Natural killer cell (primary cell): ENCODE measurements around the gene USP3. TPM values are rescaled to one million over a fixed set of nuclear protein-coding genes. Genes with fewer than 3 reads are reported as not detected.

ENCODE experiments used
- ATAC-seq, 3 donors: fragments of 150-1000 bp in 2 of 3; fragments of 200-7000 bp in 1 of 3; cut with Tn5 transposase; 1 replicate in 1 of 3; 2 replicates in 2 of 3; pipeline ENCODE4 v1.10.0; 2021; ENCODE audit warnings: mild to moderate bottlenecking in 2 of 3, moderate library complexity in 2 of 3
- DNase-seq, 2 donors: peaks; one replicate each; pipeline versions ENCODE4 v3.0.0 to v3.0.0-alpha.2; 2013 to 2021; ENCODE audit warnings: mixed read lengths in 1 of 2
- H3K27ac ChIP-seq: one replicate; pipeline ENCODE4 v1.5.1; 2013; ENCODE audit warnings: mild to moderate bottlenecking, low read length
- H3K27me3 ChIP-seq: one replicate; pipeline ENCODE4 v1.6.1; 2013; ENCODE audit warnings: low read length; ENCODE audit not compliant: control insufficient read depth, insufficient read depth
- H3K36me3 ChIP-seq: one replicate; pipeline ENCODE4 v1.6.1; 2013; ENCODE audit warnings: low read length; ENCODE audit not compliant: control insufficient read depth, insufficient read depth
- H3K4me1 ChIP-seq: one replicate; pipeline ENCODE4 v1.6.1; 2013; ENCODE audit warnings: low read length; ENCODE audit not compliant: control insufficient read depth, insufficient read depth
- H3K4me3 ChIP-seq: one replicate; pipeline ENCODE4 v1.5.1; 2013; ENCODE audit warnings: low read length
- H3K9me3 ChIP-seq: one replicate; pipeline ENCODE4 v1.6.1; 2013; ENCODE audit warnings: low read length; ENCODE audit not compliant: control insufficient read depth, insufficient read depth
- H3K27ac Mint-ChIP-seq, 2 donors: one replicate each; pipeline ENCODE4 v1.8.0; 2022; ENCODE audit warnings: mild to moderate bottlenecking in 2 of 2, mixed read lengths in 2 of 2, moderate library complexity in 1 of 2
- H3K27me3 Mint-ChIP-seq, 2 donors: one replicate each; pipeline ENCODE4 v1.8.0; 2022; ENCODE audit warnings: low read depth in 2 of 2, mixed read lengths in 2 of 2
- H3K36me3 Mint-ChIP-seq: one replicate; pipeline ENCODE4 v1.8.0; 2022; ENCODE audit warnings: mixed read lengths
- H3K4me1 Mint-ChIP-seq, 2 donors: one replicate each; pipeline ENCODE4 v1.8.0; 2022; ENCODE audit warnings: mixed read lengths in 2 of 2
- H3K4me3 Mint-ChIP-seq: one replicate; pipeline ENCODE4 v1.8.0; 2022; ENCODE audit warnings: mild to moderate bottlenecking, moderate library complexity, mixed read lengths
- H3K9me3 Mint-ChIP-seq, 2 donors: one replicate each; pipeline ENCODE4 v1.8.0; 2022; ENCODE audit warnings: mixed read lengths in 2 of 2
- WGBS: methylation state at CpG from one replicate; pipeline ENCODE4 v1.1.7; 2013; ENCODE audit warnings: missing lambda C conversion rate; ENCODE audit not compliant: insufficient coverage; 5-methylcytosine and 5-hydroxymethylcytosine counted together
- intact Hi-C: fragments of 100-400 bp; cut with micrococcal nuclease; formaldehyde crosslinking; loops from one replicate; pipeline ENCODE4 v1.14.2; 2022
- total RNA-seq, 4 donors: library from RNA; stranded (reverse); fragments of 120-200 nt in 1 of 4; gene quantifications; one replicate each; pipeline versions ENCODE4 v1.2.3 to v1.2.4, GENCODE V29; 2013 to 2022
- TF ChIP-seq, protein P1 (sequence below): fragments of 200-600 bp; IDR thresholded peaks from one replicate; pipeline ENCODE4 v1.8.0; 2022; ENCODE audit warnings: antibody characterized with exemption

The USP3 gene
- total RNA-seq, 3 donors from 2014 or later (not counting 1 experiment from before 2014, with no cell fraction given) = 163 to 187 (median 169) TPM

DNA sequence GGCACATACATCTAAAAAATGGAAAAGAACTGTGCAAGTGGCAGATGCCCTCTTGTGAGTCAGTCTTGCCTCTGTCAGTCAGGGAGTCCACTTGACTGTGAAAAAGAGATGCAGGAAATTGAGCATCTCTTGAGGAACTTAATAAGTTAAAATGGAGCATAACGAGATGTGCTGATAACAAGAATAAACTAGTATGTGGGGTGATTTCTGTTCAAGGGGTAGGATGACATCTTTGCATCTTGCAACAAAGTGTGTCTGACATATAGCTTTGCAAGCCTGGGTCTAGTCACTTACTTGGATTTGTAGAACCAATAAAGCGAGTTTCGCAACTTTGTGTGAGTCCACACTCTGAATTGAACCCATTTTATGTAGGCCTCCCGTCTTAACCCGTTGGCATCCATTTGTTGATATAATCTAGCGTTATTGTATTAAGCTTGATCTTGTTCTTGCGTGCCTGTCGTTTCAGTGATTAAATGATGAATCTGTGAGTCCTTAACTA, 2.2 kb downstream of the USP3 start:
- peak in 1 of 2 donors; percentile 66 for DNase-seq
- ATAC-seq = no peak
- H3K36me3 Mint-ChIP-seq = no peaks in the 10 kb centered on the region
- H3K4me3 Mint-ChIP-seq = peak overlapping the region; percentile 96
- H3K27me3 Mint-ChIP-seq = no peaks in the 10 kb centered on the region
- H3K36me3 ChIP-seq = no peaks in the 10 kb centered on the region
- no peaks in the 10 kb centered on the region for H3K9me3 Mint-ChIP-seq
- peaks cover 28% of the 10 kb centered on the region for H3K4me1 ChIP-seq
- WGBS = 77% methylated on average over 8 of the region's 8 CpGs
- intact Hi-C loops = loop anchor here (5.0 kb wide), 2 partner anchors 39 to 96 kb away; no protein-coding TSS in a partner anchor
- peak overlapping the region; percentile 87 to 93 for H3K27ac Mint-ChIP-seq
- H3K27ac ChIP-seq = peak overlapping the region; percentile 81
- no peaks in the 10 kb centered on the region for H3K27me3 ChIP-seq
- H3K4me1 Mint-ChIP-seq = peaks cover 81 to 82% of the 10 kb centered on the region in 2 donors
- TF ChIP-seq, protein P1, sequence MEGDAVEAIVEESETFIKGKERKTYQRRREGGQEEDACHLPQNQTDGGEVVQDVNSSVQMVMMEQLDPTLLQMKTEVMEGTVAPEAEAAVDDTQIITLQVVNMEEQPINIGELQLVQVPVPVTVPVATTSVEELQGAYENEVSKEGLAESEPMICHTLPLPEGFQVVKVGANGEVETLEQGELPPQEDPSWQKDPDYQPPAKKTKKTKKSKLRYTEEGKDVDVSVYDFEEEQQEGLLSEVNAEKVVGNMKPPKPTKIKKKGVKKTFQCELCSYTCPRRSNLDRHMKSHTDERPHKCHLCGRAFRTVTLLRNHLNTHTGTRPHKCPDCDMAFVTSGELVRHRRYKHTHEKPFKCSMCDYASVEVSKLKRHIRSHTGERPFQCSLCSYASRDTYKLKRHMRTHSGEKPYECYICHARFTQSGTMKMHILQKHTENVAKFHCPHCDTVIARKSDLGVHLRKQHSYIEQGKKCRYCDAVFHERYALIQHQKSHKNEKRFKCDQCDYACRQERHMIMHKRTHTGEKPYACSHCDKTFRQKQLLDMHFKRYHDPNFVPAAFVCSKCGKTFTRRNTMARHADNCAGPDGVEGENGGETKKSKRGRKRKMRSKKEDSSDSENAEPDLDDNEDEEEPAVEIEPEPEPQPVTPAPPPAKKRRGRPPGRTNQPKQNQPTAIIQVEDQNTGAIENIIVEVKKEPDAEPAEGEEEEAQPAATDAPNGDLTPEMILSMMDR = no peak
- H3K9me3 ChIP-seq = no peaks in the 10 kb centered on the region
- H3K4me3 ChIP-seq = peak overlapping the region; percentile 85

DNA sequence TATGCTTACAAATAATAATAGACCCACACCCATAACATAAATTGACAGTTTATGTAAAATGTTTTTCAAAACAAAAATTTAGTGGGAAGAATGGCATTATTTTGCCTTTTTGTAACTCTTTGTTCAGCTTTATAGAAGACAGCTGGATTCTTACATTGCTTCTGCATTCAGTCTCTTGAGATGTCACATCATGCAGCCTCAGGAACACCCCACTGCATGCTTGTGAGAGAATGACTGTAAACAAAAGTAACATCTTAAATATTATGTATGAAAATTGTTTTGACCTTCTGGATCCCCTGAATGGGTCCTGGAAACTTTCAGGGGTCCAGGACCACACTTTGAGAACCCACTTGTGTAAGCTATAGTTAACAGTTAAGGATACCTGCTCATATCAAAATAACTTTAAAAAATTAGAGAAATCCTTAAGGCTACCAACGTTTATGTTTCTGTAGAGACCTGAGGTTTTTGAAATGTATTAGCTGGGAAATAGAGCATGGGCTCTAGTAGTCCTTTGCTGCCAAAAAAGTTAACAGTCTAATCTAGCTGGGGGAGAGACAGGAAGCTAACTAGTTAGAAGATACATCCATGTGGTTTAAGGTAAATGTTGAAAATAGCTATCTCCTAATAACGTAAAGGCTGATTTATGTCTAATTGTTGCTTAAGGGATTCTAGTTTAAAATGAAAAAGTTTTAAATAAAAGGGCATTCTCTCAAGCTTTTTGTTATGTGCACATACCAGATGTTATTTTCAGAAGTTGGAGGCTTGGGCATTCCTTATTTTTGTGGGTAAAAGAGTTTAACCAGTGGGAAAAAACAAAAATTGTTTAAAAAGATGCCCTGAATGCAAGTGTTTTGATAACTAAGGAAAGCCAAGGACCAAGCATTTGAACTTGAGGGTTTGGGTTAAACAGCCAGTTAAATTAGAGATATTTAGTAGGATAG, 3.8 kb downstream of the USP3 start:
- no peaks in the 10 kb centered on the region for H3K36me3 ChIP-seq
- H3K4me3 ChIP-seq = no peak overlapping the region
- TF ChIP-seq, protein P1 = no peak
- peaks cover 16% of the 10 kb centered on the region for H3K4me1 ChIP-seq
- Mint-ChIP-seq H3K27me3 (no peaks in the 10 kb centered on the region), H3K27ac (peak overlapping the region; percentile 68 to 87), H3K4me1 (peaks cover 75 to 77% of the 10 kb centered on the region in 2 donors), H3K4me3 (peak overlapping the region; percentile 46), H3K9me3 (no peaks in the 10 kb centered on the region), H3K36me3 (no peaks in the 10 kb centered on the region)
- H3K27ac ChIP-seq = no peak overlapping the region
- no peaks in the 10 kb centered on the region for H3K27me3 ChIP-seq
- ATAC-seq (no peak), DNase-seq (peak in 1 of 2 donors; percentile 32)
- intact Hi-C loops = loop anchor here (5.0 kb wide), 2 partner anchors 41 to 94 kb away; no protein-coding TSS in a partner anchor
- 21% methylated on average over 2 of the region's 2 CpGs for WGBS
- H3K9me3 ChIP-seq = no peaks in the 10 kb centered on the region

- 87% methylated on average over 3 of the region's 6 CpGs for WGBS
- Histone ChIP-seq H3K4me3 (no peak overlapping the region), H3K4me1 (peaks cover 6% of the 10 kb centered on the region), H3K9me3 (no peaks in the 10 kb centered on the region), H3K27me3 (no peaks in the 10 kb centered on the region), H3K27ac (no peak overlapping the region), H3K36me3 (no peaks in the 10 kb centered on the region)
- no peak for ATAC-seq
- H3K9me3 Mint-ChIP-seq = no peaks in the 10 kb centered on the region
- peaks cover 70 to 72% of the 10 kb centered on the region in 2 donors for H3K4me1 Mint-ChIP-seq
- H3K27ac Mint-ChIP-seq = peak overlapping the region; percentile 39 to 68
- no peak overlapping the region for H3K4me3 Mint-ChIP-seq
- DNase-seq = no peak
- TF ChIP-seq, protein P1 = no peak
- H3K36me3 Mint-ChIP-seq = no peaks in the 10 kb centered on the region
- intact Hi-C loops = loop anchor here (5.0 kb wide), 2 partner anchors 42 to 93 kb away; no protein-coding TSS in a partner anchor
- no peaks in the 10 kb centered on the region for H3K27me3 Mint-ChIP-seq
Observed at GRCh38 chr15:63509056-63509954, 4.9 kb downstream of the USP3 start.
